Mesothelial cell of epicardium (in vitro differentiated cells): ENCODE data around the gene SUGP2. TPM values are rescaled to one million over a fixed set of nuclear protein-coding genes. Genes with fewer than 3 reads are reported as not detected.
"Not testable (repeated sequence)": the region's sequence is repeated elsewhere in the genome, so short reads cannot be mapped to it uniquely, and the experiment has no call there.

Experiments used
- DNase-seq, 2 experiments: peaks; one replicate each; pipeline ENCODE4 v3.0.0; 2021; ENCODE audit warnings: low spot score in 2 of 2; ENCODE audit not compliant: unreplicated experiment in 2 of 2
- H3K27ac Mint-ChIP-seq: 2 replicates; pipeline ENCODE4 v1.8.0; 2021; ENCODE audit warnings: mixed read lengths
- H3K27me3 Mint-ChIP-seq: 2 replicates; pipeline ENCODE4 v1.8.0; 2021; ENCODE audit warnings: low read depth, mixed read lengths
- H3K36me3 Mint-ChIP-seq: 2 replicates; pipeline ENCODE4 v1.8.0; 2021; ENCODE audit warnings: mixed read lengths
- H3K4me1 Mint-ChIP-seq: 2 replicates; pipeline ENCODE4 v1.8.0; 2021; ENCODE audit warnings: mixed read lengths
- H3K4me3 Mint-ChIP-seq: 2 replicates; pipeline ENCODE4 v1.8.0; 2021; ENCODE audit warnings: mild to moderate bottlenecking, moderate library complexity, mixed read lengths
- H3K9me3 Mint-ChIP-seq: 2 replicates; pipeline ENCODE4 v1.8.0; 2021; ENCODE audit warnings: mixed read lengths
- CTCF ChIP-seq: fragments of 200-600 bp; sonication (generic); IDR thresholded peaks from one replicate; pipeline ENCODE4 v1.5.0; 2021; ENCODE audit warnings: antibody characterized with exemption; ENCODE audit not compliant: unreplicated experiment
- total RNA-seq: library from RNA; stranded (reverse); gene quantifications from 3 replicates; pipeline ENCODE4 v1.2.1, GENCODE V29; 2021

Gene SUGP2
- total RNA-seq, 1 donor from 2014 or later, result 152 TPM

DNA sequence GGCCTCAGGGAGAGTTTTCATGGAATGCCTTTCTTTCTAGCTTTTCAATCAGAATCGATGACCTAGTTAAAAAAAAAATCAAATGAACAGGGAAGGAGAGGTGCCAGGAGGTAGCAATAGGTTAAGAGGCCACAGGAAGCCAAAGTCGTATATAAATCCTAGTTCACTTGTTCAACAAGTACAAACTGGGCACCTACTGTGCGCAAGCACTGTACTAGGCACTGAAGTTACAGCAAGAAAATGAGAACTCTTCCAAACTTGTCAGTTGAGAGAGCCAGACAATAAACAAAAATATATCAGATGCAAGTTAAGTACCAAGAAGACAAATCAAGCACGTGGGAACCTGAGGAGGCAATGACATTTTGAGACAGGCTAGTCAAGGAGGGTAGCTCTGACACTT is 6.1 kb downstream of the SUGP2 start:
- Mint-ChIP-seq H3K4me3 (no peak overlapping the region), H3K27ac (no peak overlapping the region)

DNA sequence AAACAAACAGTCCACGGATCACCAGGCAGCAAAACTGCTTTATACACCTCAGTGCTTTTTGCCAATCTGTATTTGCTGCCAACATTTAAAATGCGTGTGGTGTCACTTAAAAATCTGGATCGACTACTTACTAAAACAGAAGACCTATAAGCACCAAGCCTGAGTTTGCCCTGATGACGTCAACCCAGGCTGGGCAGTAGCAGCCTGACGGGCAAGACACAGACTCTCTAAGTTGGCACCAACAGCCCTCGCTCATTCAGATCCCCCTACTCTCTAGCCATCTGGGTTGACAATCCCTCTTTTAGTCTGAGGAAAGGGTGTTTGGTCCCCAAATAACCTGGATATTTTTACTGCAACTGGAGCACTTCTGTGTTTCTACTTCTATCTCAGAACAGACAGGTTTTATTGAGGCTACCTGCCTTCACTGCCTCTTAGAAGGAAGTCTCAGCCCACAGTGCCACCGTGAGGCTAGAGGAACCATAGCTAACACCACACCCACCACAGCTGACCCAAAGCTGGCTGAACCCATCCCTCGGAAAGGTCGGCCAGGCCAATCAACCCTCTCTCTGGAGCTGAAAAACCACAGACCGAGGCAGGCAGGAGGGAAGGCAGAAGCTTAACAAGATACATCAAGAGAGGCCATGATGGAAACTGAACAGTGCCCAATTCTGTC is 6.9 kb downstream of the SUGP2 start:
- Mint-ChIP-seq H3K9me3 (no peaks in the 10 kb centered on the region), H3K4me1 (no peaks in the 10 kb centered on the region), H3K36me3 (peaks cover 38% of the 10 kb centered on the region), H3K27me3 (no peaks in the 10 kb centered on the region), H3K4me3 (no peak overlapping the region), H3K27ac (no peak overlapping the region)
- TF ChIP-seq CTCF, result no peak
- no peak for DNase-seq

More for the DNA sequence above, 6.1 kb downstream of the SUGP2 start:
- no peaks in the 10 kb centered on the region for H3K27me3 Mint-ChIP-seq
- TF ChIP-seq CTCF, result no peak
- no peaks in the 10 kb centered on the region for H3K9me3 Mint-ChIP-seq
- no peak for DNase-seq
- peaks cover 37% of the 10 kb centered on the region for H3K36me3 Mint-ChIP-seq
- H3K4me1 Mint-ChIP-seq, result peaks cover 5% of the 10 kb centered on the region

DNA sequence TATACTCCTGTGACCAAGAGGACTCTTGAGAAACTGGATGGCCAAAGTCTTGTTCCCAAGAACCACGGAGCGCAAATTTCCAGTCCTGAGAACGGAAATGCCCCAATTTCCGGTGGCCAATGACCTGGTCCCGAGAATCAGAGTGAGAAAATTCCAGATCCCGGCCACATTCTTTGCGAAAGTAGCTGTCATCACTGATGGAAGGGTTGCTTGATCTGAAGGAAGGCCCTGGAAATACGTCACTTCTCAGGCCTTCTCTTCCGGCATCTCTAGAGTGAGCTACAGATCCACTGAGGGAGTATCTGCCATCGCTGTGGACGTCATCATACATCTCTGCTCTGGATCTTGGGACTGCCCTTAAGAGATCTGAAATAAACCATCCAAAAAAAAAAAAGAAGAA is 7.5 kb downstream of the SUGP2 start:
- H3K27ac Mint-ChIP-seq, result no peak overlapping the region

GRCh38 chr19:19023376-19023775 is 9.9 kb downstream of the SUGP2 start:
- not testable (repeated sequence) for H3K27me3 Mint-ChIP-seq, H3K27ac Mint-ChIP-seq, H3K4me1 Mint-ChIP-seq, H3K9me3 Mint-ChIP-seq, H3K4me3 Mint-ChIP-seq, DNase-seq
- H3K36me3 Mint-ChIP-seq, result peaks cover 43% of the 10 kb centered on the region

More for the DNA sequence above, 7.5 kb downstream of the SUGP2 start:
- DNase-seq, result no peak
- no peaks in the 10 kb centered on the region for H3K9me3 Mint-ChIP-seq
- H3K27me3 Mint-ChIP-seq, result no peaks in the 10 kb centered on the region
- peaks cover 38% of the 10 kb centered on the region for H3K36me3 Mint-ChIP-seq
- H3K4me1 Mint-ChIP-seq, result no peaks in the 10 kb centered on the region
- no peak for TF ChIP-seq CTCF
- H3K4me3 Mint-ChIP-seq, result no peak overlapping the region

DNA sequence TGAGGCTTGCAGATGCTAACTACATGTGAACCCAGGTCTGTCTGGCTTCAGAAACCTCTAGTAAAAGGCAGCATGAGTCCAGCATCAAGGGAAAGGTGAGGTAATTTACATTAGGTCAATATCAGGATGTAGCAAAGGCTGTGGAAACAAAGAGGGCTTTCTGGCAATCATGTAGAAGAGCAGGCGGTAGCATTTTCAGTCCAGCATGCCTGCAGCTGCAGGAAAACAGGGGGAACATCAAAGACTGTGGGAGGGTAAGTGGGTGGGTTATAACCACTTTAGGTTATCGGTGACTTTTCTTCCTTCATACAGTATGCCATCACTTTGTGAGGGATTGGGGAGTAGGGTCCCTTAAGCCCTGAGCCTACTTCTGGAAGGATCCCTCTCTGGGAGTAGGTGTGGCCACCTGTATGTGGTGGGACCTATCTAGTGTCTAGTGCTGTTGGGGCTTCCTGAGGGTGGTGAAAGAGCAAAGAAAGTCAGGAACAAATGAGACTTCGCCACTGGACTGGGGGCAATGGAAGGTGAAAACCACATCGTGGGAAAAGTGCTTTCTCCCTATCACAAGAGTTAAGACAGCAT is 10.8 kb downstream of the SUGP2 start:
- DNase-seq, result no peak
- Mint-ChIP-seq H3K36me3 (peaks cover 37% of the 10 kb centered on the region), H3K4me3 (no peak overlapping the region), H3K27me3 (no peaks in the 10 kb centered on the region), H3K4me1 (no peaks in the 10 kb centered on the region), H3K27ac (no peak overlapping the region), H3K9me3 (no peaks in the 10 kb centered on the region)
- TF ChIP-seq CTCF, result no peak

- no peak overlapping the region for H3K27ac Mint-ChIP-seq
- no peaks in the 10 kb centered on the region for H3K4me1 Mint-ChIP-seq
- H3K27me3 Mint-ChIP-seq, result no peaks in the 10 kb centered on the region
- no peak overlapping the region for H3K4me3 Mint-ChIP-seq
- H3K36me3 Mint-ChIP-seq, result peaks cover 35% of the 10 kb centered on the region
- no peak for DNase-seq
- no peaks in the 10 kb centered on the region for H3K9me3 Mint-ChIP-seq
- no peak for TF ChIP-seq CTCF
Measured at GRCh38 chr19:19021115-19021514, 12.2 kb downstream of the SUGP2 start.
